Measurements from ENCODE around the gene ZNF425.

- TF ChIP-seq CTCF (IDR thresholded peaks at IDR 0.05; ENCODE audit: insufficient read depth, low read length, poor library complexity, severe bottlenecking) (no peak), EZH2phosphoT487 (conservative IDR thresholded peaks at IDR 0.05; ENCODE audit: low read length) (no peak)
Measured at GRCh38 chr7:149071641-149072437, 54.3 kb downstream of the ZNF425 start.

All from SU-DHL-6 (cell line).